ENCODE results near the gene DNAH14. TPM values are rescaled to one million over a fixed set of nuclear protein-coding genes. Genes with fewer than 3 reads are reported as not detected.

The DNAH14 gene
- polyA plus RNA-seq, 1 donor from 2014 or later = 24.9 TPM

GRCh38 chr1:225412321-225412720 lies 482.8 kb downstream of the DNAH14 start:
- TF ChIP-seq MXI1 (conservative IDR thresholded peaks at IDR 0.05; ENCODE audit: poor library complexity, severe bottlenecking) (no peak), CTCF (IDR thresholded peaks at IDR 0.05; ENCODE audit: poor library complexity, severe bottlenecking) (no peak), REST (IDR thresholded peaks at IDR 0.05; ENCODE audit: borderline replicate concordance) (no peak), SMC3 (conservative IDR thresholded peaks at IDR 0.05; ENCODE audit: poor library complexity) (no peak), RAD21 (conservative IDR thresholded peaks at IDR 0.05) (no peak), POLR2AphosphoS5 (IDR thresholded peaks at IDR 0.05) (no peak)
- no peak overlapping the region for H3K4me2 ChIP-seq (ENCODE audit: low read length)
- H3K9ac ChIP-seq (ENCODE audit: low read length) = no peak overlapping the region
- H3K9me3 ChIP-seq (ENCODE audit: low read length) = no peaks in the 10 kb centered on the region
- H3F3A ChIP-seq (ENCODE audit: insufficient read depth, low read length, poor library complexity, severe bottlenecking) = no peaks in the 10 kb centered on the region
- no peak overlapping the region for H3K4me3 ChIP-seq (ENCODE audit: low read length)
- no peaks in the 10 kb centered on the region for H3K27me3 ChIP-seq (ENCODE audit: insufficient read depth, low read depth, low read length)
- H2AFZ ChIP-seq (ENCODE audit: low read depth, low read length) = no peak overlapping the region
- H3K27ac ChIP-seq (ENCODE audit: low read length) = no peak overlapping the region
- peaks cover 16% of the 10 kb centered on the region for H3K36me3 ChIP-seq (ENCODE audit: insufficient read depth, low read length)
- no peaks in the 10 kb centered on the region for H3K9me2 ChIP-seq (ENCODE audit: insufficient read depth, low read length)
- peaks cover 20% of the 10 kb centered on the region for H3K79me2 ChIP-seq (replicated peaks; ENCODE audit: insufficient read depth, low read length)
- no peaks in the 10 kb centered on the region for H4K20me1 ChIP-seq (ENCODE audit: insufficient read depth)

GRCh38 chr1:225412803-225413351 lies 483.4 kb downstream of the DNAH14 start:
- H3K9me2 ChIP-seq (ENCODE audit: insufficient read depth, low read length) = no peaks in the 10 kb centered on the region
- peaks cover 20% of the 10 kb centered on the region for H3K79me2 ChIP-seq (replicated peaks; ENCODE audit: insufficient read depth, low read length)
- H3K27ac ChIP-seq (ENCODE audit: low read length) = no peak overlapping the region
- H3F3A ChIP-seq (ENCODE audit: insufficient read depth, low read length, poor library complexity, severe bottlenecking) = no peaks in the 10 kb centered on the region
- H2AFZ ChIP-seq (ENCODE audit: low read depth, low read length) = no peak overlapping the region
- no peaks in the 10 kb centered on the region for H4K20me1 ChIP-seq (ENCODE audit: insufficient read depth)
- H3K9ac ChIP-seq (ENCODE audit: low read length) = no peak overlapping the region
- no peak overlapping the region for H3K4me3 ChIP-seq (ENCODE audit: low read length)
- no peaks in the 10 kb centered on the region for H3K9me3 ChIP-seq (ENCODE audit: low read length)
- H3K36me3 ChIP-seq (ENCODE audit: insufficient read depth, low read length) = peaks cover 13% of the 10 kb centered on the region
- H3K27me3 ChIP-seq (ENCODE audit: insufficient read depth, low read depth, low read length) = no peaks in the 10 kb centered on the region
- no peak for TF ChIP-seq SMC3 (conservative IDR thresholded peaks at IDR 0.05; ENCODE audit: poor library complexity)
- no peak for TF ChIP-seq REST (IDR thresholded peaks at IDR 0.05; ENCODE audit: borderline replicate concordance)
- TF ChIP-seq MXI1 (conservative IDR thresholded peaks at IDR 0.05; ENCODE audit: poor library complexity, severe bottlenecking) = no peak
- TF ChIP-seq CTCF (IDR thresholded peaks at IDR 0.05; ENCODE audit: poor library complexity, severe bottlenecking) = no peak
- TF ChIP-seq EP300 (conservative IDR thresholded peaks at IDR 0.05; ENCODE audit: poor library complexity, severe bottlenecking) = no peak
- TF ChIP-seq RAD21 (conservative IDR thresholded peaks at IDR 0.05) = no peak
- no peak for TF ChIP-seq POLR2AphosphoS5 (IDR thresholded peaks at IDR 0.05)
- no peak for TF ChIP-seq EZH2 (IDR thresholded peaks at IDR 0.05; ENCODE audit: borderline replicate concordance, insufficient read depth, low read length, poor library complexity, severe bottlenecking)
- no peak for TF ChIP-seq TAF1 (IDR thresholded peaks at IDR 0.05; ENCODE audit: low read depth)
- no peak overlapping the region for H3K4me2 ChIP-seq (ENCODE audit: low read length)
